CD8-positive, alpha-beta memory T cell (primary cell): ENCODE data around the gene SSX2IP. TPM values are rescaled to one million over a fixed set of nuclear protein-coding genes. Genes with fewer than 3 reads are reported as not detected.

Source experiments
- CTCF ChIA-PET: fragments of 350-600 bp; sonication (Branson Sonifier 250); formaldehyde crosslinking; loops from one replicate; lab custom pipeline; 2021; ENCODE audit warnings: antibody characterized with exemption; lab: Charles Lee
- POLR2A ChIA-PET: fragments of 350-600 bp; sonication (Branson Sonifier 250); formaldehyde crosslinking; loops from one replicate; lab custom pipeline; 2021; ENCODE audit warnings: antibody characterized with exemption; lab: Charles Lee
- DNase-seq, 5 donors: peaks; one replicate each; pipeline versions ENCODE4 v3.0.0 to v3.0.0-alpha.2; 2020 to 2022; ENCODE audit warnings: mixed read lengths in 1 of 5
- H3K27ac ChIP-seq: one replicate; pipeline ENCODE4 v1.7.0; 2013; ENCODE audit warnings: low read depth, mild to moderate bottlenecking, low read length, moderate library complexity
- H3K27me3 ChIP-seq: 2 replicates; pipeline ENCODE4 v1.7.0; 2013; ENCODE audit warnings: low read length, mild to moderate bottlenecking; ENCODE audit not compliant: insufficient read depth, poor library complexity, severe bottlenecking
- H3K36me3 ChIP-seq: 2 replicates; pipeline ENCODE4 v1.7.0; 2013; ENCODE audit warnings: mild to moderate bottlenecking, low read length, moderate library complexity; ENCODE audit not compliant: insufficient read depth
- H3K4me1 ChIP-seq: 2 replicates; pipeline ENCODE4 v1.7.0; 2013; ENCODE audit warnings: mild to moderate bottlenecking, low read length, moderate library complexity; ENCODE audit not compliant: insufficient read depth
- H3K4me3 ChIP-seq: 2 replicates; pipeline ENCODE4 v1.7.0; 2013; ENCODE audit warnings: mild to moderate bottlenecking, low read length
- H3K9me3 ChIP-seq: 2 replicates; pipeline ENCODE4 v1.7.0; 2013; ENCODE audit warnings: mild to moderate bottlenecking, low read length
- H3K27ac Mint-ChIP-seq, 8 donors: one replicate each; pipeline ENCODE4 v1.8.0; 2020 to 2021; ENCODE audit warnings: mixed read lengths in 8 of 8, mild to moderate bottlenecking in 6 of 8, inconsistent platforms in 3 of 8, moderate library complexity in 3 of 8
- H3K27me3 Mint-ChIP-seq, 2 donors: one replicate each; pipeline ENCODE4 v1.8.0; 2020 to 2021; ENCODE audit warnings: mixed read lengths in 2 of 2, mild to moderate bottlenecking in 1 of 2, moderate library complexity in 1 of 2
- H3K36me3 Mint-ChIP-seq, 3 donors: one replicate each; pipeline ENCODE4 v1.8.0; 2020 to 2021; ENCODE audit warnings: mixed read lengths in 3 of 3, inconsistent platforms in 1 of 3, mild to moderate bottlenecking in 1 of 3
- H3K4me1 Mint-ChIP-seq, 3 donors: one replicate each; pipeline ENCODE4 v1.8.0; 2020 to 2021; ENCODE audit warnings: mixed read lengths in 3 of 3, inconsistent platforms in 1 of 3, mild to moderate bottlenecking in 1 of 3
- H3K4me3 Mint-ChIP-seq, 7 donors: one replicate each; pipeline ENCODE4 v1.8.0; 2020 to 2021; ENCODE audit warnings: mixed read lengths in 7 of 7, mild to moderate bottlenecking in 6 of 7, moderate library complexity in 4 of 7, inconsistent platforms in 2 of 7
- H3K9me3 Mint-ChIP-seq, 5 donors: one replicate each; pipeline ENCODE4 v1.8.0; 2020 to 2022; ENCODE audit warnings: mixed read lengths in 5 of 5, mild to moderate bottlenecking in 3 of 5, moderate library complexity in 2 of 5, inconsistent platforms in 1 of 5
- polyA plus RNA-seq: library from polyadenylated mRNA; unstranded; fragments of 300-500 nt; fragmentation: Illumina TruSeq; gene quantifications from one replicate; pipeline ENCODE4 v1.2.3, GENCODE V29; 2021
- total RNA-seq, 2 experiments: library from RNA; stranded (reverse); gene quantifications; one replicate each; pipeline ENCODE4 v1.2.3, GENCODE V29; 2021

SSX2IP gene
- total and polyA plus RNA-seq, 3 experiments from 2014 or later = 8.5 to 11.4 (median 10.4) TPM

- Histone ChIP-seq H3K4me1 (no peaks in the 10 kb centered on the region), H3K27ac (no peak overlapping the region), H3K4me3 (no peak overlapping the region), H3K27me3 (no peaks in the 10 kb centered on the region), H3K9me3 (no peaks in the 10 kb centered on the region), H3K36me3 (no peaks in the 10 kb centered on the region)
- POLR2A ChIA-PET = no interaction called here
- Mint-ChIP-seq H3K27me3 (no peaks in the 10 kb centered on the region), H3K4me1 (peaks cover 11 to 22% (median 11%) of the 10 kb centered on the region in 3 donors), H3K9me3 (no peaks in the 10 kb centered on the region), H3K4me3 (peak overlapping the region in 1 of 7 donors; percentile 18), H3K27ac (peak overlapping the region in 3 of 8 donors; percentile 25 to 80 (median 50)), H3K36me3 (peaks cover 3 to 16% (median 9%) of the 10 kb centered on the region in 3 donors)
- CTCF ChIA-PET = no interaction called here
- no peak for DNase-seq
These were observed 18.0 kb downstream of the SSX2IP start for GRCh38 chr1:84672080-84672854.

GRCh38 chr1:84669831-84670230 lies 20.4 kb downstream of the SSX2IP start:
- no peaks in the 10 kb centered on the region for H3K9me3 Mint-ChIP-seq
- peaks cover 8 to 18% (median 11%) of the 10 kb centered on the region in 3 donors for H3K4me1 Mint-ChIP-seq
- Histone ChIP-seq H3K4me3 (no peak overlapping the region), H3K27ac (no peak overlapping the region), H3K4me1 (no peaks in the 10 kb centered on the region), H3K9me3 (no peaks in the 10 kb centered on the region), H3K27me3 (no peaks in the 10 kb centered on the region), H3K36me3 (no peaks in the 10 kb centered on the region)
- H3K27me3 Mint-ChIP-seq = no peaks in the 10 kb centered on the region
- no peak overlapping the region for H3K27ac Mint-ChIP-seq
- H3K36me3 Mint-ChIP-seq = peaks cover 0 to 19% (median 5%) of the 10 kb centered on the region in 3 donors
- DNase-seq = no peak
- ChIA-PET CTCF (interaction anchor here (1.0 to 1.5 kb wide), 3 partner anchors 12 to 102 kb away, joined by 3 to 4 read pairs (median 4); no protein-coding TSS in a partner anchor), POLR2A (no interaction called here)
- H3K4me3 Mint-ChIP-seq = no peak overlapping the region

- Mint-ChIP-seq H3K4me1 (peaks cover 8 to 13% (median 8%) of the 10 kb centered on the region in 3 donors), H3K9me3 (no peaks in the 10 kb centered on the region), H3K36me3 (peaks cover 0 to 23% (median 5%) of the 10 kb centered on the region in 3 donors), H3K4me3 (no peak overlapping the region), H3K27ac (no peak overlapping the region), H3K27me3 (no peaks in the 10 kb centered on the region)
- ChIA-PET CTCF (interaction anchor here (0.7 to 1.5 kb wide), 5 partner anchors 9 to 91 kb away, joined by 3 to 4 read pairs (median 3); no protein-coding TSS in a partner anchor), POLR2A (no interaction called here)
- Histone ChIP-seq H3K9me3 (no peaks in the 10 kb centered on the region), H3K27me3 (no peaks in the 10 kb centered on the region), H3K36me3 (no peaks in the 10 kb centered on the region), H3K4me3 (no peak overlapping the region), H3K4me1 (no peaks in the 10 kb centered on the region), H3K27ac (no peak overlapping the region)
- peak in 1 of 5 donors; percentile 25 for DNase-seq
These were observed 22.1 kb downstream of the SSX2IP start for GRCh38 chr1:84668185-84668584.

GRCh38 chr1:84665703-84666317 lies 24.5 kb downstream of the SSX2IP start:
- Mint-ChIP-seq H3K27me3 (no peaks in the 10 kb centered on the region), H3K4me3 (no peak overlapping the region), H3K9me3 (no peaks in the 10 kb centered on the region), H3K4me1 (no peaks in the 10 kb centered on the region), H3K36me3 (peaks cover 0 to 38% (median 11%) of the 10 kb centered on the region in 3 donors), H3K27ac (peak overlapping the region in 1 of 8 donors; percentile 15)
- H3K4me3 ChIP-seq = no peak overlapping the region
- ChIA-PET CTCF (no interaction called here), POLR2A (no interaction called here)
- no peak overlapping the region for H3K27ac ChIP-seq
- no peaks in the 10 kb centered on the region for H3K36me3 ChIP-seq
- DNase-seq = no peak
- H3K9me3 ChIP-seq = no peaks in the 10 kb centered on the region
- H3K4me1 ChIP-seq = no peaks in the 10 kb centered on the region
- no peaks in the 10 kb centered on the region for H3K27me3 ChIP-seq

- no peak overlapping the region for H3K4me3 ChIP-seq
- Mint-ChIP-seq H3K9me3 (no peaks in the 10 kb centered on the region), H3K4me3 (no peak overlapping the region), H3K4me1 (no peaks in the 10 kb centered on the region), H3K27me3 (no peaks in the 10 kb centered on the region), H3K36me3 (peaks cover 8 to 56% (median 23%) of the 10 kb centered on the region in 3 donors), H3K27ac (no peak overlapping the region)
- DNase-seq = no peak
- no peaks in the 10 kb centered on the region for H3K4me1 ChIP-seq
- no peaks in the 10 kb centered on the region for H3K27me3 ChIP-seq
- H3K36me3 ChIP-seq = peaks cover 12% of the 10 kb centered on the region
- POLR2A ChIA-PET = no interaction called here
- H3K9me3 ChIP-seq = no peaks in the 10 kb centered on the region
- no peak overlapping the region for H3K27ac ChIP-seq
- CTCF ChIA-PET = no interaction called here
These were observed 37.1 kb downstream of the SSX2IP start for GRCh38 chr1:84653130-84653677.

GRCh38 chr1:84644472-84644871 lies 45.8 kb downstream of the SSX2IP start:
- Histone ChIP-seq H3K4me3 (no peak overlapping the region), H3K9me3 (no peaks in the 10 kb centered on the region), H3K27me3 (no peaks in the 10 kb centered on the region), H3K27ac (no peak overlapping the region), H3K4me1 (no peaks in the 10 kb centered on the region), H3K36me3 (no peaks in the 10 kb centered on the region)
- POLR2A ChIA-PET = no interaction called here
- no peaks in the 10 kb centered on the region for H3K9me3 Mint-ChIP-seq
- no peak for DNase-seq
- H3K36me3 Mint-ChIP-seq = peaks cover 3 to 17% (median 9%) of the 10 kb centered on the region in 3 donors
- CTCF ChIA-PET = interaction anchor here (1.3 to 1.5 kb wide), 3 partner anchors 14 to 128 kb away, joined by 3 to 4 read pairs (median 3); no protein-coding TSS in a partner anchor
- H3K4me1 Mint-ChIP-seq = no peaks in the 10 kb centered on the region
- H3K27ac Mint-ChIP-seq = no peak overlapping the region
- no peak overlapping the region for H3K4me3 Mint-ChIP-seq
- no peaks in the 10 kb centered on the region for H3K27me3 Mint-ChIP-seq

GRCh38 chr1:84643183-84643582 lies 47.1 kb downstream of the SSX2IP start:
- H3K4me1 Mint-ChIP-seq = no peaks in the 10 kb centered on the region
- no peaks in the 10 kb centered on the region for H3K9me3 ChIP-seq
- CTCF ChIA-PET = interaction anchor here (0.7 kb wide), 1 partner anchor 81 kb away, joined by 3 read pairs; no protein-coding TSS in a partner anchor
- H3K4me3 Mint-ChIP-seq = no peak overlapping the region
- no peak overlapping the region for H3K4me3 ChIP-seq
- H3K27me3 ChIP-seq = no peaks in the 10 kb centered on the region
- H3K27ac ChIP-seq = no peak overlapping the region
- no peaks in the 10 kb centered on the region for H3K36me3 ChIP-seq
- no peaks in the 10 kb centered on the region for H3K27me3 Mint-ChIP-seq
- H3K4me1 ChIP-seq = no peaks in the 10 kb centered on the region
- H3K9me3 Mint-ChIP-seq = no peaks in the 10 kb centered on the region
- no peak for DNase-seq
- no peak overlapping the region for H3K27ac Mint-ChIP-seq
- peaks cover 3 to 13% (median 5%) of the 10 kb centered on the region in 3 donors for H3K36me3 Mint-ChIP-seq
- POLR2A ChIA-PET = no interaction called here

- Mint-ChIP-seq H3K36me3 (peaks cover 3 to 12% (median 5%) of the 10 kb centered on the region in 3 donors), H3K27me3 (peaks cover 0 to 4% of the 10 kb centered on the region in 2 donors), H3K4me1 (no peaks in the 10 kb centered on the region), H3K9me3 (no peaks in the 10 kb centered on the region), H3K4me3 (no peak overlapping the region), H3K27ac (no peak overlapping the region)
- ChIA-PET CTCF (interaction anchor here (0.7 kb wide), 1 partner anchor 81 kb away, joined by 3 read pairs; no protein-coding TSS in a partner anchor), POLR2A (no interaction called here)
- H3K36me3 ChIP-seq = no peaks in the 10 kb centered on the region
- no peaks in the 10 kb centered on the region for H3K4me1 ChIP-seq
- no peak overlapping the region for H3K4me3 ChIP-seq
- no peak for DNase-seq
- no peak overlapping the region for H3K27ac ChIP-seq
- H3K9me3 ChIP-seq = no peaks in the 10 kb centered on the region
- no peaks in the 10 kb centered on the region for H3K27me3 ChIP-seq
These were observed 47.5 kb downstream of the SSX2IP start for GRCh38 chr1:84642774-84643173.
